Measurements from ENCODE around the gene SDK2.

DNA sequence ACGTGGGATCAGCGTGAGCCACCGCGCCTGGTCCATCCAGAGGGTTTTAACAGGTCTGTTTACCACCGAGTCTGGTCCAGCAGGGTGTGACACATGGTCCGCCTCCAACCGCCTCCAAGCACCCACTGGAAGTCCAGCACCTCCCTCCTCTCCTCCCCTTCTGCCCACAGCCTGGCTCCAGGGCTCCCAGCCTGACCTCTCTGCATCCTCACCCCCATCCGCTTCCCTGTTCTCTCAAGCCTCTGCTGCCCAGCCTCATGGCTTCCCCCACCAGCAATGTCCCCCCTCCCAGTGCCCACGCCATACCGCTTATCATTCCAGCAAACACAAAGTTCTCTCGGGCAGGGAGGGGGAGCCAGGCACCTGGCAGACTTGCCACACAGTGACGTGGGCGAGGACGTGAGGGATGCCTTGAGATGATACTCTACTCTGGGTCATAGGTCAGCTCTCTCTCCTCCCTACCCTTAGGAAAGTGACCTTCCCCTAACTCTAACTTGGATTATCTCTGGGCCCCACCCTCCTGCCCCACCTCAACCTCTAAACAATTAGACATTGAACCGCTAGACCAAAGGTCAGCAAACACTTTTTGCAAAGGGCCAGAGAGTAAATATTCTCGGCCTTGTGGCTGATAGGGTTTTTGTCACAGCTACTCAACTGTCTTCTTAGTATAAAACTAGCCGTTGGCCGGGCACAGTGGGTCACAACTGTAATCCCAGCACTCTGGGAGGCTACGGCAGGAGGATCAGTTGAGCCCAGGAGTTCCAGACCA lies 355.5 kb downstream of the SDK2 start:
- no peak for TF ChIP-seq CBX8 (IDR thresholded peaks at IDR 0.05; ENCODE audit: borderline replicate concordance, low read depth, low read length)
- TF ChIP-seq, protein P1, sequence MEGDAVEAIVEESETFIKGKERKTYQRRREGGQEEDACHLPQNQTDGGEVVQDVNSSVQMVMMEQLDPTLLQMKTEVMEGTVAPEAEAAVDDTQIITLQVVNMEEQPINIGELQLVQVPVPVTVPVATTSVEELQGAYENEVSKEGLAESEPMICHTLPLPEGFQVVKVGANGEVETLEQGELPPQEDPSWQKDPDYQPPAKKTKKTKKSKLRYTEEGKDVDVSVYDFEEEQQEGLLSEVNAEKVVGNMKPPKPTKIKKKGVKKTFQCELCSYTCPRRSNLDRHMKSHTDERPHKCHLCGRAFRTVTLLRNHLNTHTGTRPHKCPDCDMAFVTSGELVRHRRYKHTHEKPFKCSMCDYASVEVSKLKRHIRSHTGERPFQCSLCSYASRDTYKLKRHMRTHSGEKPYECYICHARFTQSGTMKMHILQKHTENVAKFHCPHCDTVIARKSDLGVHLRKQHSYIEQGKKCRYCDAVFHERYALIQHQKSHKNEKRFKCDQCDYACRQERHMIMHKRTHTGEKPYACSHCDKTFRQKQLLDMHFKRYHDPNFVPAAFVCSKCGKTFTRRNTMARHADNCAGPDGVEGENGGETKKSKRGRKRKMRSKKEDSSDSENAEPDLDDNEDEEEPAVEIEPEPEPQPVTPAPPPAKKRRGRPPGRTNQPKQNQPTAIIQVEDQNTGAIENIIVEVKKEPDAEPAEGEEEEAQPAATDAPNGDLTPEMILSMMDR (IDR thresholded peaks at IDR 0.05; ENCODE audit: control extremely low read depth in 1 of 3, insufficient read depth in 1 of 3, low read depth in 1 of 3, low read length in 3 of 3), result no peak
- TF ChIP-seq EZH2 (IDR thresholded peaks at IDR 0.05; ENCODE audit: low read depth, low read length, severe bottlenecking), result no peak
- TF ChIP-seq SIRT6 (IDR thresholded peaks at IDR 0.05; ENCODE audit: low read length), result no peak
- TF ChIP-seq, protein P2, sequence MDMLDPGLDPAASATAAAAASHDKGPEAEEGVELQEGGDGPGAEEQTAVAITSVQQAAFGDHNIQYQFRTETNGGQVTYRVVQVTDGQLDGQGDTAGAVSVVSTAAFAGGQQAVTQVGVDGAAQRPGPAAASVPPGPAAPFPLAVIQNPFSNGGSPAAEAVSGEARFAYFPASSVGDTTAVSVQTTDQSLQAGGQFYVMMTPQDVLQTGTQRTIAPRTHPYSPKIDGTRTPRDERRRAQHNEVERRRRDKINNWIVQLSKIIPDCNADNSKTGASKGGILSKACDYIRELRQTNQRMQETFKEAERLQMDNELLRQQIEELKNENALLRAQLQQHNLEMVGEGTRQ (IDR thresholded peaks at IDR 0.05; ENCODE audit: low read length), result no peak
- TF ChIP-seq YY1 (IDR thresholded peaks at IDR 0.05; ENCODE audit: low read depth, low read length), result no peak
- TF ChIP-seq, protein P3, sequence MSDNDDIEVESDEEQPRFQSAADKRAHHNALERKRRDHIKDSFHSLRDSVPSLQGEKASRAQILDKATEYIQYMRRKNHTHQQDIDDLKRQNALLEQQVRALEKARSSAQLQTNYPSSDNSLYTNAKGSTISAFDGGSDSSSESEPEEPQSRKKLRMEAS (IDR thresholded peaks at IDR 0.05), result no peak
- TF ChIP-seq POLR2A (IDR thresholded peaks at IDR 0.05; ENCODE audit: control extremely low read depth in 1 of 2, low read depth in 2 of 2, low read length in 2 of 2), result no peak
- TF ChIP-seq TEAD4 (IDR thresholded peaks at IDR 0.05; ENCODE audit: low read depth, low read length), result no peak
- no peak for TF ChIP-seq POLR2AphosphoS5 (IDR thresholded peaks at IDR 0.05; ENCODE audit: low read depth, low read length)
- TF ChIP-seq JUND (IDR thresholded peaks at IDR 0.05; ENCODE audit: low read length), result no peak
- TF ChIP-seq GABPA (IDR thresholded peaks at IDR 0.05; ENCODE audit: borderline replicate concordance, insufficient read depth, low read length), result no peak
